Measurements from ENCODE around the gene MALAT1. TPM values are rescaled to one million over a fixed set of nuclear protein-coding genes. Genes with fewer than 3 reads are reported as not detected.

Gene MALAT1
- total and polyA plus RNA-seq, 2 of the 13 experiments (the other 11 are each of a cell fraction or from before 2014, with no cell fraction given), result 143 to 1,237 TPM

DNA sequence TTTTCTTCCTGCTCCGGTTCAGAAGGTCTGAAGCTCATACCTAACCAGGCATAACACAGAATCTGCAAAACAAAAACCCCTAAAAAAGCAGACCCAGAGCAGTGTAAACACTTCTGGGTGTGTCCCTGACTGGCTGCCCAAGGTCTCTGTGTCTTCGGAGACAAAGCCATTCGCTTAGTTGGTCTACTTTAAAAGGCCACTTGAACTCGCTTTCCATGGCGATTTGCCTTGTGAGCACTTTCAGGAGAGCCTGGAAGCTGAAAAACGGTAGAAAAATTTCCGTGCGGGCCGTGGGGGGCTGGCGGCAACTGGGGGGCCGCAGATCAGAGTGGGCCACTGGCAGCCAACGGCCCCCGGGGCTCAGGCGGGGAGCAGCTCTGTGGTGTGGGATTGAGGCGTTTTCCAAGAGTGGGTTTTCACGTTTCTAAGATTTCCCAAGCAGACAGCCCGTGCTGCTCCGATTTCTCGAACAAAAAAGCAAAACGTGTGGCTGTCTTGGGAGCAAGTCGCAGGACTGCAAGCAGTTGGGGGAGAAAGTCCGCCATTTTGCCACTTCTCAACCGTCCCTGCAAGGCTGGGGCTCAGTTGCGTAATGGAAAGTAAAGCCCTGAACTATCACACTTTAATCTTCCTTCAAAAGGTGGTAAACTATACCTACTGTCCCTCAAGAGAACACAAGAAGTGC is 661 bp upstream of the MALAT1 start (continued):
- TF ChIP-seq HNF1B (CRISPR knock-in tag; IDR thresholded peaks at IDR 0.05) (no peak), FIP1L1 (IDR thresholded peaks at IDR 0.05; ENCODE audit: borderline replicate concordance, insufficient read depth, low read depth, low read length) (0 out of 2 replicates have a peak, but pooled peaks have one; percentile 31), TFAP4 (IDR thresholded peaks at IDR 0.05; ENCODE audit: borderline replicate concordance, low read depth) (no peak), ASH2L (IDR thresholded peaks at IDR 0.05; ENCODE audit: insufficient read length, low read depth, low read length) (no peak), ZNF563 (CRISPR knock-in tag; IDR thresholded peaks at IDR 0.05) (no peak), ZNF724P (CRISPR knock-in tag; IDR thresholded peaks at IDR 0.05; ENCODE audit: borderline replicate concordance) (no peak; the same call in 1 of the 2 replicates), HDAC1 (CRISPR knock-in tag; IDR thresholded peaks at IDR 0.05) (no peak; the same call in 1 of the 2 replicates), ISX (CRISPR knock-in tag; conservative IDR thresholded peaks at IDR 0.05) (no peak), ARNT (IDR thresholded peaks at IDR 0.05) (no peak), ZNF431 (CRISPR knock-in tag; IDR thresholded peaks at IDR 0.05; ENCODE audit: borderline replicate concordance, low read depth) (no peak), ZBTB33 (CRISPR knock-in tag; IDR thresholded peaks at IDR 0.05) (no peak), NFE2L2 (IDR thresholded peaks at IDR 0.05; ENCODE audit: low read length) (no peak), SMYD3 (CRISPR knock-in tag; IDR thresholded peaks at IDR 0.05) (no peak), DBP (CRISPR knock-in tag; IDR thresholded peaks at IDR 0.05; ENCODE audit: not compliant biosample characterization) (no peak), IKZF1 (IDR thresholded peaks at IDR 0.05) (no peak), POGZ (CRISPR knock-in tag; IDR thresholded peaks at IDR 0.05) (no peak), PHF8 (CRISPR knock-in tag; IDR thresholded peaks at IDR 0.05) (no peak), ATF6 (CRISPR knock-in tag; conservative IDR thresholded peaks at IDR 0.05) (no peak), HES4 (CRISPR knock-in tag; IDR thresholded peaks at IDR 0.05; ENCODE audit: borderline replicate concordance) (no peak), ZNF12 (CRISPR knock-in tag; IDR thresholded peaks at IDR 0.05) (no peak), POLR2AphosphoS2 (IDR thresholded peaks at IDR 0.05; ENCODE audit: low read depth, low read length) (no peak), NFKBIZ (CRISPR knock-in tag; IDR thresholded peaks at IDR 0.05) (no peak), ARNTL (CRISPR knock-in tag; IDR thresholded peaks at IDR 0.05) (no peak), SETDB1 (CRISPR knock-in tag; IDR thresholded peaks at IDR 0.05; ENCODE audit: borderline replicate concordance) (no peak), ZNF274 (CRISPR knock-in tag; IDR thresholded peaks at IDR 0.05) (no peak)

Measured in HepG2 (cell line).